ENCODE results near the gene CRLF2.
"Not testable (repeated sequence)": the region's sequence is repeated elsewhere in the genome, so short reads cannot be mapped to it uniquely, and the experiment has no call there.

CRLF2 gene

GRCh38 chrX:1165535-1166196 is 46.8 kb downstream of the CRLF2 start:
- DNase-seq = no peak

- no peak for DNase-seq
Measured at GRCh38 chrX:1164322-1165288, 47.8 kb downstream of the CRLF2 start.

GRCh38 chrX:1163231-1163630 is 49.2 kb downstream of the CRLF2 start:
- no peak for DNase-seq

GRCh38 chrX:1162119-1162916 is 50.1 kb downstream of the CRLF2 start:
- DNase-seq = no peak

- DNase-seq = no peak
Measured at GRCh38 chrX:1159548-1159947, 52.9 kb downstream of the CRLF2 start.

GRCh38 chrX:1156681-1157455 is 55.6 kb downstream of the CRLF2 start:
- DNase-seq = not testable (repeated sequence)

GRCh38 chrX:1153940-1154339 is 58.5 kb downstream of the CRLF2 start:
- DNase-seq = no peak

GRCh38 chrX:1152090-1152489 is 60.4 kb downstream of the CRLF2 start:
- no peak for DNase-seq

- no peak for DNase-seq
Measured at GRCh38 chrX:1151378-1152077, 60.9 kb downstream of the CRLF2 start.

GRCh38 chrX:1150569-1151347 is 61.7 kb downstream of the CRLF2 start:
- no peak for DNase-seq

GRCh38 chrX:1147611-1148515 is 64.6 kb downstream of the CRLF2 start:
- DNase-seq = no peak

GRCh38 chrX:1144293-1144692 is 68.2 kb downstream of the CRLF2 start:
- DNase-seq = no peak
